ENCODE data around the gene PPM1B. TPM values are rescaled to one million over a fixed set of nuclear protein-coding genes. Genes with fewer than 3 reads are reported as not detected.
"Not testable (repeated sequence)": the region's sequence is repeated elsewhere in the genome, so short reads cannot be mapped to it uniquely, and the experiment has no call there.

The PPM1B gene
- 38.8 and 41.2 TPM in 2 replicates for total RNA-seq (2014; rRNA removed; shearing (Covaris generic))

DNA sequence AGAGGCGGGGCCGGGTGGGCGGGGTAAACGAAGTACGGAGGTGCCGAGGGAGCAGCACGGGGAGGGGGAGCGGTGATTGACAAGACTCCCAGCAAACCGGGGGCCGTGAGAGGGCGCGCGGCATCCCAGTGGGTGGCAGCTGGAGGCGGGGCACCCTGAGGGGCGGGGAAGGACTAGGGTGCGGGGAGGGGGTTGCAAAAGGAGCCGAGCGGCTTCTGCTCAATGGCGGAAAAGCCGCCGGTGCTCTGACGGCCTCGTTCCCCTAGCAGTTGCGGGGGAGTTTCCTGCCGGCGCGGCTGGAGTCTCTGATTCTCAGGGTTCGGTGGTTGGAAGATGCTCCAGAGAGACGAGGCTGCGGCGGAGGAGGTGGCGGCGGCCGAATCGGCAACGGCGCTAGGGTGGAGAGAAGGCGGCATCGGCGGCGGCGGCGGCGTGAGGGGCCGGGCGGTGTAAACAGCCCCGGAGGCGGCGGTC, at the start of gene PPM1B:
TSS of gene PPM1B (plus strand) at position 195 of the 474 bp plus-strand sequence. CDS start 32,325 bp downstream, outside the sequence.
- peak in 1 of 2 experiments; percentile 99 for DNase-seq (ENCODE audit: low read depth in 1 of 2, low spot score in 2 of 2)
- Histone ChIP-seq H3K4me3 (peak within 1 kb of the TSS; percentile 87), H3K9me3 (replicated peaks) (no peaks in the 10 kb centered on the region), H3K36me3 (peaks cover 8% of the 10 kb centered on the region), H3K27me3 (replicated peaks) (no peaks in the 10 kb centered on the region), H3K4me1 (replicated peaks) (peaks cover 12% of the 10 kb centered on the region), H3K27ac (peak within 1 kb of the TSS; percentile 96)

DNA sequence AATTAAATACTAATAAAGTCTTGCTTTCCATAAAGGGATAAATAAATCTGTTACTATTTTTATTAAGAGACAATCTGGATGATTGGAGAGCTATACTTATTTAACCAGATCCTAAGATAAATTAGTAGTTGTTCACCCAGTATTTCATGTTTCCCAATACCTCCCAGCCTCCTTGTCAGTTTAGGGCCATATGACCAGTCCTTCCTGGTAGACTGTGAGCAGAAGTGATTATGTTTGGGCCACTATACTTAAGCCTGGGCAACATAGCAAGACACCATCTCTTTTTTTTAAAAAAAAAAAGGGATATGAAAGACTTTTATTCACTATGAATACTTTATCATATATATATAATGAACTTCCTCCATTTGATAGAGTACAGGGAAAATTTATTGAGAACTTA, 48.8 kb upstream of the PPM1B start:
- H3K27me3 ChIP-seq (replicated peaks) = no peaks in the 10 kb centered on the region
- H3K27ac ChIP-seq = no peak overlapping the region
- H3K36me3 ChIP-seq = no peaks in the 10 kb centered on the region
- no peak overlapping the region for H3K4me3 ChIP-seq
- no peak for DNase-seq (ENCODE audit: low read depth in 1 of 2, low spot score in 2 of 2)
- peaks cover 6% of the 10 kb centered on the region for H3K4me1 ChIP-seq (replicated peaks)
- H3K9me3 ChIP-seq (replicated peaks) = no peaks in the 10 kb centered on the region

DNA sequence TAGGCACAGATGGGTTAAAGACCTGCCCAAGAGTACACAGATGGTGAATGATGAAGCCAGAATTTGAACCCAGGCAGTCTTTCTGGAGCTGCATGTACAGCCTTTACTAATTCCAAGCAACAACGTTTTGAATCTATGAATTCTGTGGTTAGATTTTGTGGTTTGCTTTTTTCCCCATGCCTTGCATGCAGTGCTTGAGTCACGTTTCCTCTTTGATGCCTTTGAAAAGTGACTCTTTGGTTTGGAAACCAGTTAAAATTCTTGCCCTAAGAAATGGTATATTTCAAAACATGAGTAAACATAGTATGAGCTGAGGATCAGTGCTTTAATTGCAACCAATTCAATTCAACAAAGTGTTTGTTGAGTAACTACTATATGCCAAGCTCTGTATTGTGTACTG, 48.2 kb upstream of the PPM1B start:
- DNase-seq (ENCODE audit: low read depth in 1 of 2, low spot score in 2 of 2) = peak in 1 of 2 experiments; percentile 19
- no peaks in the 10 kb centered on the region for H3K9me3 ChIP-seq (replicated peaks)
- H3K4me1 ChIP-seq (replicated peaks) = peaks cover 6% of the 10 kb centered on the region
- H3K27me3 ChIP-seq (replicated peaks) = no peaks in the 10 kb centered on the region
- no peaks in the 10 kb centered on the region for H3K36me3 ChIP-seq
- no peak overlapping the region for H3K4me3 ChIP-seq
- H3K27ac ChIP-seq = no peak overlapping the region

DNA sequence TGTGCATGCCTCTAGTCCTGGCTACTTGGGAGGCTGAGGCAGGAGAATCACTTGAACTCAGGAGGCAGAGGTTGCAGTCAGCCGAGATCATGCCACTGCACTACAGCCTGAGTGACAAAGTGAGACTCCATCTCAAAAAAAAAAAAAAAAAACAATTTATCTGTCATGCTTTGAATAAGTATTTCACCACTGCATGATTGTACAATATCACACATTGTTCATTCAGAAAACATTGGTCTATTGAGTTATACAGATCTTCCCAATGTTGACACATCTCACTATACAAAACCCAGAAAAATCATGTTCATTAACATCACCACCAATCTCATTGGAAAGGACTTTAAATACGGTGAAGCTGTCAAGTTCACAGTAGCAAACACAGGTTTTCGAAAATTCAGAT, 46.8 kb upstream of the PPM1B start:
- Histone ChIP-seq H3K4me3 (no peak overlapping the region), H3K4me1 (replicated peaks) (peaks cover 10% of the 10 kb centered on the region), H3K36me3 (no peaks in the 10 kb centered on the region), H3K9me3 (replicated peaks) (no peaks in the 10 kb centered on the region; the same call in 1 of the 2 replicates), H3K27me3 (replicated peaks) (no peaks in the 10 kb centered on the region), H3K27ac (no peak overlapping the region)
- no peak for DNase-seq (ENCODE audit: low read depth in 1 of 2, low spot score in 2 of 2)

DNA sequence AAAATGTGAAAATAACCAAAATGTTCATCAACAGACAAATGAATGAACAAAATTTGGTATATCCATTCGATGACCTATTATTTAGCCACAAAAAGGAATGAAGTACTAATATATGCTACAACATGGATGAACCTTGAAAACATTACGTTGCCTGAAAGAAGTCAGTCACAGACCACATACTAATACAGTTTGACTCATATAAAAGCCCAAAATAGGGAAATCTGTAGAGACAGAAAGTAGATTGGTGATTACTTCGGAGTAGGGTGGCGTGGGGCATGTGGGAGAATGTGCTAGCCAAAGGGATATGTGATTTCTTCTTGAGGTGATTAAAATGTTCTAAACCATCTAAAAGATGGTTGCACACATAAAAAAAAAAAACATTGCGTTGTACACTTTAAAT, 44.2 kb upstream of the PPM1B start:
- Histone ChIP-seq H3K4me3 (no peak overlapping the region), H3K9me3 (replicated peaks) (no peaks in the 10 kb centered on the region; the same call in 1 of the 2 replicates), H3K27me3 (replicated peaks) (no peaks in the 10 kb centered on the region), H3K4me1 (replicated peaks) (peaks cover 10% of the 10 kb centered on the region), H3K36me3 (no peaks in the 10 kb centered on the region), H3K27ac (no peak overlapping the region)
- no peak for DNase-seq (ENCODE audit: low read depth in 1 of 2, low spot score in 2 of 2)

DNA sequence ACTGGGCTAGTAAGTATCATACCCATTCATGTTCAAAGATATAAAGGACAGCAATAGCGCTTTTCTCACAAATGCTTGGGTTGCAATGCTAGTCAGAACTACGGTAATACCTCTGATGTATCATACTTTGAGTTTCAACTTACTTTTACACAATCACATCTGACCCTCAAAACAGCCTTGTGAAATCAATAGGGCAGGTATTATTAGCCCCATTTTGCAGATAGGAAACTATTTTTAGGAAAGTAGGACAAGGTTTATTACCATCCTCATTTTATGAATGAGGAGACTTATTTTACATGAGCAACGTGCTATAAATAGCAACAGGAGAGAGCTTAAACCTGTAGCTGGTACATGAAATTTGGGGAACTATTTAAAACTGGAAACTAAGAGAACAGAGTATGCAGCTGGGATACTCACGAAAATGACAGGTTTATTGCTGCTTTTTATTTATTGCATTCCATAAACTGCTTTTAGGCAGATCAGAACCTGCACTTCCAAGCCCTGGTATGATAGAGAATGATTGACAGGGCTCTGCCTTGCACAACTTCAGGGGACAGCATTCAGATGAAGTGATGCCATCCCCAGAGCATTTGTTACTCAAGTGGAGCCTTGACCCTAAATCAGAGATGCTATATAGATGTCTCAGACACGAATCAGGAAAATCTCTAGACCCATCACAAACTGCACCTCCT, 42.4 kb upstream of the PPM1B start:
- Histone ChIP-seq H3K36me3 (no peaks in the 10 kb centered on the region), H3K4me1 (replicated peaks) (peaks cover 4% of the 10 kb centered on the region; the same call in 1 of the 2 replicates), H3K27me3 (replicated peaks) (no peaks in the 10 kb centered on the region), H3K27ac (no peak overlapping the region), H3K4me3 (no peak overlapping the region), H3K9me3 (replicated peaks) (no peaks in the 10 kb centered on the region; the same call in 1 of the 2 replicates)
- no peak for DNase-seq (ENCODE audit: low read depth in 1 of 2, low spot score in 2 of 2)

DNA sequence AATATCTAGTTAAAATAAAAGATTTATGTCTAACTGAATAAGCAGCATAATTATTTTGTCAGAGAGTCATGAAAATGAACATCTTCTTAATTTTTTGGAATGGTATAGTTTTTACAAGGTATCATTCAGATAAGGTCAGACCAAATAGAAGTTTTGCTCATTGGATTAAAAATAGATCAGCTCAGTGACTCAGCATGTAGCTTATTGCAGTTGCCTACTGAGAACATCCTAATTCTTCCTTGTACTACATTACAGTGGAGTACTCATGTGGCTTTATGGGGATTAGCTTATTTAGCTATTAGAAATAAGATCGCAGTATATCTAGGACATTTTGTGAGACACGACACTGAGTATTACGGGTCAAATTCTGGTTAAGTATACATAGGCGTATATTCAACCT, 38.2 kb upstream of the PPM1B start:
- no peak for DNase-seq (ENCODE audit: low read depth in 1 of 2, low spot score in 2 of 2)
- H3K27ac ChIP-seq = no peak overlapping the region
- H3K9me3 ChIP-seq (replicated peaks) = no peaks in the 10 kb centered on the region; the same call in 1 of the 2 replicates
- H3K4me1 ChIP-seq (replicated peaks) = peaks cover 13% of the 10 kb centered on the region
- H3K27me3 ChIP-seq (replicated peaks) = no peaks in the 10 kb centered on the region
- H3K4me3 ChIP-seq = no peak overlapping the region
- H3K36me3 ChIP-seq = no peaks in the 10 kb centered on the region

DNA sequence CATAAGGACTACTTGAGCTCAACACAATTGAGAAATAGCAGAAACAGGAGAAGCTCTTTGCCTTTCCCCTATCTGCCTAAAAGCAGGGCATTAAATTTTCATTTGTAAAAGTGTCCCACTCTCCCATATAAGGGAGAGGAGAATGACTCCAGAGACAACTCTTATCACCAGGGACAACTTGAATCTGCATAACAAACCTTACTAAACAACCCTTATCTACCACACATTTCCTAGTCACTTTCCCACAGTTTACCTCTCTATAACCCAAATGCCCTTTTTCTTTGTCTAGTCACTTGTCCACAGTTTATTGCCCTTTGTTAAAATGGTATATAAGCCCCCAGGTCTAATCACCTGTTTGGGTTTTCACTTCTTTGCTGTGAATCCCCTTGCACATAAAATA, 37.5 kb upstream of the PPM1B start:
- H3K27ac ChIP-seq = no peak overlapping the region
- H3K4me3 ChIP-seq = no peak overlapping the region
- H3K36me3 ChIP-seq = no peaks in the 10 kb centered on the region
- no peak for DNase-seq (ENCODE audit: low read depth in 1 of 2, low spot score in 2 of 2)
- H3K9me3 ChIP-seq (replicated peaks) = no peaks in the 10 kb centered on the region; the same call in 1 of the 2 replicates
- H3K4me1 ChIP-seq (replicated peaks) = peaks cover 16% of the 10 kb centered on the region
- H3K27me3 ChIP-seq (replicated peaks) = no peaks in the 10 kb centered on the region

DNA sequence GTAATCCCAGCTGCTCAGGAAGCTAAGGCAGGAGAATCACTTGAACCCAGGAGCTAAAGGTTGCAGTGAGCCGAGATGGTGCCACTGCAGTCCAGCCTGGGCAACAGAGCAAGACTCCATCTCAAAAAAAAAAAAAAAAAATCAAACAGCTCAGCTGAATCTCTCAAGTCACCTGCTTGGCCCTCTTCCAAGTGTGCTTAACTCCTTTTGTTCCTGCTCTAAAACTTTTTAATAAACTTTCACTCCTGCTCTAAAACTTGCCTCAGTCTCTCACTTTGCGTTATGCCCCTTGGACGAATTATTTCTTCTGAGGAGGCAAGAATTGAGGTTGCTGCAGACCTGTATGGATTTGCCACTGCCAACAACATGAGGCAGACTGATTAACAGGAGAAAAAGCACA, 35.1 kb upstream of the PPM1B start:
- not testable (repeated sequence) for H3K36me3 ChIP-seq; DNase-seq (ENCODE audit: low read depth in 1 of 2, low spot score in 2 of 2); H3K27ac ChIP-seq; H3K9me3 ChIP-seq (replicated peaks); H3K4me3 ChIP-seq; H3K27me3 ChIP-seq (replicated peaks)
- H3K4me1 ChIP-seq (replicated peaks) = peaks cover 31% of the 10 kb centered on the region

DNA sequence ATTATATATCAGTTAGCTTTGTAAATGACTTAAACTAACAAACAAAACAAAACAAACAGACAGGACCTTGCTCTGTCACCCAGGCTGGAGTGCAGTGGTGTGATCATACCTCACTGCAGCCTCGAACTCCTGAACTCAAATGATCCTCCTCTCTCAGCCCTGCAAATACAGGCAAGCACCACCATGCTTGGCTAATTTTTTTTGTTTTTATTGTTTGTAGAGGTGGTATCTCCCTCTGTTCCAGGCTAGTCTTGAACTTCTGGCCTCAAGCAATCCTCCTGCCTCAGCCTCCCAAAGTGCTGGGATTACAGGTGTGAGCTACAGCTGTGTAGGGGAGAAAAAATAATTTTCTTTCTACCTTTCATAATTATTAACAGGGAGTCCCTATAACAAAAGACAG, 33.8 kb upstream of the PPM1B start:
- H3K9me3 ChIP-seq (replicated peaks) = no peaks in the 10 kb centered on the region; the same call in 1 of the 2 replicates
- H3K27me3 ChIP-seq (replicated peaks) = no peaks in the 10 kb centered on the region
- no peak for DNase-seq (ENCODE audit: low read depth in 1 of 2, low spot score in 2 of 2)
- peaks cover 31% of the 10 kb centered on the region for H3K4me1 ChIP-seq (replicated peaks)
- no peak overlapping the region for H3K4me3 ChIP-seq
- peak overlapping the region; percentile 78; the same call in 1 of the 2 replicates for H3K27ac ChIP-seq
- no peaks in the 10 kb centered on the region for H3K36me3 ChIP-seq

DNA sequence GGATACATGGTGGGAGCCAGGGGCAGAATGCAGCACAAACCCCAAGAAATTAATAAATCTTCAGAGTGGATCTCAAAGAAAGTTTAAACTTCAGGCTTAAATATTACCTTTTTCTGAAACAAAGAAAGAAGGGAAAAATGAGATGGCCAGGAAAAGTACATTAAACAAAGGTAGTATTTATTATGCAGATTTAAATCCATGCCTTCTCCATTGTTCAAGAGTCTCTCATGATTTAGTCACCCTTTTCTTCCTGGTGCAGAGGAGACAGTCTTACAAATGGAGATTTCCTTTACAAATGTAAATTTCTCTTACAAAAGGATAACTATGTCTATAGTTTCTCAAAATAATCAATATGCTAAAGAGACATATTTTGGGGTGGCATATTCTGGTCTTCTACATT, 33.4 kb upstream of the PPM1B start:
- peak overlapping the region; percentile 78 for H3K27ac ChIP-seq
- H3K4me1 ChIP-seq (replicated peaks) = peaks cover 31% of the 10 kb centered on the region
- H3K9me3 ChIP-seq (replicated peaks) = no peaks in the 10 kb centered on the region; the same call in 1 of the 2 replicates
- no peaks in the 10 kb centered on the region for H3K36me3 ChIP-seq
- H3K27me3 ChIP-seq (replicated peaks) = no peaks in the 10 kb centered on the region
- DNase-seq (ENCODE audit: low read depth in 1 of 2, low spot score in 2 of 2) = peak in 1 of 2 experiments; percentile 20
- H3K4me3 ChIP-seq = no peak overlapping the region

DNA sequence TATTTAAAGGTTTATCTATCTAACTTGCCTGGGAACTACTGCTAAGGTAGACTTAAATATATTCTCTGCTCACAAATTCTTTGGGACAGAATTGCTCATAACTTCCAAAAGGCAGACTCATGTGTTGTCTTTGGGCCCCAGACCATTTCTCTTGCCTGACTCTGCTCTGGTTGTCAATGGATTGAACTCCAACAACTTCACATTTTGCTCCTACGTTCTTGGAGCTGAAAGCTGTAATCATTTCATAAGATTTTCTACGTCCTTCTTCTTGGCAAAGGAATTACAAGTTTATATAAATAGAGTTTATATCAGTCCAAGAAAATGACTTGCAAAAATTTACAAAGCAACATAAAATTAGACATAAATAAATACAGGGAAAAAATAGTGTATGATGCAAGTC, 32.9 kb upstream of the PPM1B start:
- Histone ChIP-seq H3K36me3 (no peaks in the 10 kb centered on the region), H3K27me3 (replicated peaks) (no peaks in the 10 kb centered on the region), H3K4me1 (replicated peaks) (peaks cover 31% of the 10 kb centered on the region), H3K4me3 (no peak overlapping the region), H3K9me3 (replicated peaks) (no peaks in the 10 kb centered on the region; the same call in 1 of the 2 replicates), H3K27ac (peak overlapping the region; percentile 78)
- no peak for DNase-seq (ENCODE audit: low read depth in 1 of 2, low spot score in 2 of 2)

DNA sequence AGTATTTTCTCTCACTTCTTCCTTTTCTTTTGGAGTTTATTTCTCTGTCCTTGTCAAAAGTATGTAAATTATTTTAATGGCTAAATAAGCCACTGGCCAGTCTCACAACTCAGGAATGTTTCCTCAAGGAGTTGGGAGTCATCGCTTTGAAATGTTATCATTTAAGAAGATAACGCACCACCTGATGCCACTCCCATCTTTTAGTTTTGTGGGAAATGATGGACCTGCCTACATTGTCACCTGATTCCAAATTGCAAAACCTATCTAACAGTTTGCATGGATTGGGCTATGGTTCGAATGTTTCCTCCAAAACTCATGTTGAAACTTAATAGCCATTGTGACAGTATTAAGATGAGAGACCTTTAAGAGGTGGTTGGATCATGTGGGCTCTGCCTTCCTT, 32.4 kb upstream of the PPM1B start:
- Histone ChIP-seq H3K4me1 (replicated peaks) (peaks cover 31% of the 10 kb centered on the region), H3K9me3 (replicated peaks) (no peaks in the 10 kb centered on the region; the same call in 1 of the 2 replicates), H3K27me3 (replicated peaks) (no peaks in the 10 kb centered on the region), H3K4me3 (no peak overlapping the region), H3K27ac (peak overlapping the region; percentile 78), H3K36me3 (no peaks in the 10 kb centered on the region)
- peak in 1 of 2 experiments; percentile 58 for DNase-seq (ENCODE audit: low read depth in 1 of 2, low spot score in 2 of 2)

DNA sequence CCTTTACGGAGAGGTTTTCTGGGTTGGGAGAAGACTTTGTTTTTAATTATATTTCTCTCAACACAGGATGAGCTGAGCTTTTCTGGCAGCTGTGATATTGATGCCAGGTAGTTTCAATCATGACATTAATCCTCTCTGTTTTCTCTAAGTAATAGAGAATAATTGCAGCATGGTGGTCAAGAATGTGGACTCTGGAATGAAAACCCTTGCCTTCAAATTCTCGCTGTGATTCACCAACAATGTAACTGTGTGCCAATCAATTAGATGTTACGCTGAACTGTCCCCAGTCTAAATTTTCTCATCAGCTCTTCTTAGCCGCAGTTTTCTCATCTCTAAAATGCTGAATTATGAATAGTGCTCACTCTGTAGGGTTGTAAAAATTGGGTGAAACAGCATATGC, 31.6 kb upstream of the PPM1B start:
- Histone ChIP-seq H3K27ac (peak overlapping the region; percentile 41; the same call in 1 of the 2 replicates), H3K9me3 (replicated peaks) (no peaks in the 10 kb centered on the region; the same call in 1 of the 2 replicates), H3K4me1 (replicated peaks) (peaks cover 31% of the 10 kb centered on the region), H3K27me3 (replicated peaks) (no peaks in the 10 kb centered on the region), H3K36me3 (no peaks in the 10 kb centered on the region), H3K4me3 (no peak overlapping the region)
- DNase-seq (ENCODE audit: low read depth in 1 of 2, low spot score in 2 of 2) = peak in 1 of 2 experiments; percentile 12
